ENCODE measurements around the gene APLP2.

APLP2 gene

GRCh38 chr11:130123414-130124040 lies 53.8 kb downstream of the APLP2 start:
- DNase-seq (ENCODE audit: low read depth, low spot score), result no peak
- no peaks in the 10 kb centered on the region for H3K27me3 ChIP-seq (ENCODE audit: insufficient read depth, insufficient read length)
- TF ChIP-seq SUZ12 (IDR thresholded peaks at IDR 0.05; ENCODE audit: extremely low read depth, insufficient read depth, insufficient read length) (no peak), YY1 (IDR thresholded peaks at IDR 0.05; ENCODE audit: insufficient read depth, insufficient read length) (no peak), ZNF274 (IDR thresholded peaks at IDR 0.05; ENCODE audit: low read depth, low read length) (no peak)
- no peaks in the 10 kb centered on the region for H3K4me1 ChIP-seq (ENCODE audit: insufficient read depth, insufficient read length)
- H3K9ac ChIP-seq (ENCODE audit: insufficient read length, low read depth), result no peak overlapping the region
- H3K4me3 ChIP-seq (ENCODE audit: insufficient read length, low read depth), result no peak overlapping the region
- H3K36me3 ChIP-seq (ENCODE audit: insufficient read depth, insufficient read length, low read length), result peaks cover 89% of the 10 kb centered on the region
- H3K9me3 ChIP-seq (ENCODE audit: insufficient read depth, low read length), result no peaks in the 10 kb centered on the region

- no peak for DNase-seq (ENCODE audit: low read depth, low spot score)
- Histone ChIP-seq H3K9me3 (ENCODE audit: insufficient read depth, low read length) (no peaks in the 10 kb centered on the region), H3K36me3 (ENCODE audit: insufficient read depth, insufficient read length, low read length) (peaks cover 90% of the 10 kb centered on the region), H3K4me3 (ENCODE audit: insufficient read length, low read depth) (no peak overlapping the region), H3K9ac (ENCODE audit: insufficient read length, low read depth) (no peak overlapping the region), H3K4me1 (ENCODE audit: insufficient read depth, insufficient read length) (no peaks in the 10 kb centered on the region), H3K27me3 (ENCODE audit: insufficient read depth, insufficient read length) (no peaks in the 10 kb centered on the region)
- TF ChIP-seq YY1 (IDR thresholded peaks at IDR 0.05; ENCODE audit: insufficient read depth, insufficient read length) (no peak), ZNF274 (IDR thresholded peaks at IDR 0.05; ENCODE audit: low read depth, low read length) (no peak), SUZ12 (IDR thresholded peaks at IDR 0.05; ENCODE audit: extremely low read depth, insufficient read depth, insufficient read length) (no peak)
Measured at GRCh38 chr11:130124096-130124495, 54.4 kb downstream of the APLP2 start.

GRCh38 chr11:130125638-130126037 lies 55.9 kb downstream of the APLP2 start:
- H3K9ac ChIP-seq (ENCODE audit: insufficient read length, low read depth), result no peak overlapping the region
- H3K4me3 ChIP-seq (ENCODE audit: insufficient read length, low read depth), result no peak overlapping the region
- TF ChIP-seq ZNF274 (IDR thresholded peaks at IDR 0.05; ENCODE audit: low read depth, low read length) (no peak), SUZ12 (IDR thresholded peaks at IDR 0.05; ENCODE audit: extremely low read depth, insufficient read depth, insufficient read length) (no peak), YY1 (IDR thresholded peaks at IDR 0.05; ENCODE audit: insufficient read depth, insufficient read length) (no peak)
- no peaks in the 10 kb centered on the region; the same call in 1 of the 2 replicates for H3K9me3 ChIP-seq (ENCODE audit: insufficient read depth, low read length)
- DNase-seq (ENCODE audit: low read depth, low spot score), result no peak
- peaks cover 98% of the 10 kb centered on the region for H3K36me3 ChIP-seq (ENCODE audit: insufficient read depth, insufficient read length, low read length)
- H3K27me3 ChIP-seq (ENCODE audit: insufficient read depth, insufficient read length), result no peaks in the 10 kb centered on the region
- H3K4me1 ChIP-seq (ENCODE audit: insufficient read depth, insufficient read length), result no peaks in the 10 kb centered on the region

GRCh38 chr11:130126516-130126915 lies 56.8 kb downstream of the APLP2 start:
- Histone ChIP-seq H3K9ac (ENCODE audit: insufficient read length, low read depth) (no peak overlapping the region), H3K36me3 (ENCODE audit: insufficient read depth, insufficient read length, low read length) (peaks cover 98% of the 10 kb centered on the region), H3K4me1 (ENCODE audit: insufficient read depth, insufficient read length) (no peaks in the 10 kb centered on the region), H3K4me3 (ENCODE audit: insufficient read length, low read depth) (no peak overlapping the region), H3K27me3 (ENCODE audit: insufficient read depth, insufficient read length) (no peaks in the 10 kb centered on the region), H3K9me3 (ENCODE audit: insufficient read depth, low read length) (peaks cover 8% of the 10 kb centered on the region; the same call in 1 of the 2 replicates)
- TF ChIP-seq ZNF274 (IDR thresholded peaks at IDR 0.05; ENCODE audit: low read depth, low read length) (no peak), SUZ12 (IDR thresholded peaks at IDR 0.05; ENCODE audit: extremely low read depth, insufficient read depth, insufficient read length) (no peak), YY1 (IDR thresholded peaks at IDR 0.05; ENCODE audit: insufficient read depth, insufficient read length) (no peak)
- DNase-seq (ENCODE audit: low read depth, low spot score), result no peak

GRCh38 chr11:130127509-130127908 lies 57.8 kb downstream of the APLP2 start:
- peaks cover 18% of the 10 kb centered on the region for H3K9me3 ChIP-seq (ENCODE audit: insufficient read depth, low read length)
- peaks cover 93% of the 10 kb centered on the region for H3K36me3 ChIP-seq (ENCODE audit: insufficient read depth, insufficient read length, low read length)
- no peak overlapping the region for H3K4me3 ChIP-seq (ENCODE audit: insufficient read length, low read depth)
- no peak for DNase-seq (ENCODE audit: low read depth, low spot score)
- H3K27me3 ChIP-seq (ENCODE audit: insufficient read depth, insufficient read length), result no peaks in the 10 kb centered on the region
- H3K9ac ChIP-seq (ENCODE audit: insufficient read length, low read depth), result no peak overlapping the region
- TF ChIP-seq ZNF274 (IDR thresholded peaks at IDR 0.05; ENCODE audit: low read depth, low read length) (no peak), SUZ12 (IDR thresholded peaks at IDR 0.05; ENCODE audit: extremely low read depth, insufficient read depth, insufficient read length) (no peak), YY1 (IDR thresholded peaks at IDR 0.05; ENCODE audit: insufficient read depth, insufficient read length) (no peak)
- no peaks in the 10 kb centered on the region for H3K4me1 ChIP-seq (ENCODE audit: insufficient read depth, insufficient read length)

GRCh38 chr11:130128626-130129025 lies 58.9 kb downstream of the APLP2 start:
- Histone ChIP-seq H3K9ac (ENCODE audit: insufficient read length, low read depth) (no peak overlapping the region), H3K4me3 (ENCODE audit: insufficient read length, low read depth) (no peak overlapping the region), H3K4me1 (ENCODE audit: insufficient read depth, insufficient read length) (no peaks in the 10 kb centered on the region), H3K36me3 (ENCODE audit: insufficient read depth, insufficient read length, low read length) (peaks cover 93% of the 10 kb centered on the region), H3K27me3 (ENCODE audit: insufficient read depth, insufficient read length) (no peaks in the 10 kb centered on the region), H3K9me3 (ENCODE audit: insufficient read depth, low read length) (peaks cover 30% of the 10 kb centered on the region)
- TF ChIP-seq SUZ12 (IDR thresholded peaks at IDR 0.05; ENCODE audit: extremely low read depth, insufficient read depth, insufficient read length) (no peak), ZNF274 (IDR thresholded peaks at IDR 0.05; ENCODE audit: low read depth, low read length) (no peak), YY1 (IDR thresholded peaks at IDR 0.05; ENCODE audit: insufficient read depth, insufficient read length) (no peak)
- DNase-seq (ENCODE audit: low read depth, low spot score), result no peak

- H3K4me3 ChIP-seq (ENCODE audit: insufficient read length, low read depth), result no peak overlapping the region
- TF ChIP-seq YY1 (IDR thresholded peaks at IDR 0.05; ENCODE audit: insufficient read depth, insufficient read length) (no peak), ZNF274 (IDR thresholded peaks at IDR 0.05; ENCODE audit: low read depth, low read length) (no peak), SUZ12 (IDR thresholded peaks at IDR 0.05; ENCODE audit: extremely low read depth, insufficient read depth, insufficient read length) (no peak)
- H3K36me3 ChIP-seq (ENCODE audit: insufficient read depth, insufficient read length, low read length), result peaks cover 94% of the 10 kb centered on the region
- peaks cover 36% of the 10 kb centered on the region for H3K9me3 ChIP-seq (ENCODE audit: insufficient read depth, low read length)
- no peak for DNase-seq (ENCODE audit: low read depth, low spot score)
- no peak overlapping the region for H3K9ac ChIP-seq (ENCODE audit: insufficient read length, low read depth)
- no peaks in the 10 kb centered on the region for H3K4me1 ChIP-seq (ENCODE audit: insufficient read depth, insufficient read length)
- H3K27me3 ChIP-seq (ENCODE audit: insufficient read depth, insufficient read length), result no peaks in the 10 kb centered on the region
Measured at GRCh38 chr11:130129922-130130321, 60.2 kb downstream of the APLP2 start.
